Right hindlimb (tissue), 1 donor: ENCODE results near the gene SCLY.

Source experiments
- DNase-seq: peaks from one replicate; pipeline ENCODE4 v3.0.0-alpha.2; 2018

SCLY gene

GRCh38 chr2:238141541-238142318 lies 80.9 kb downstream of the SCLY start:
- no peak for DNase-seq

- DNase-seq: no peak
Measured at GRCh38 chr2:238142382-238143205, 81.8 kb downstream of the SCLY start.

- DNase-seq: peak; percentile 53
Measured at GRCh38 chr2:238143239-238143951, 82.6 kb downstream of the SCLY start.

- DNase-seq: no peak
Measured at GRCh38 chr2:238144262-238144661, 83.5 kb downstream of the SCLY start.

- DNase-seq: no peak
Measured at GRCh38 chr2:238145046-238145445, 84.2 kb downstream of the SCLY start.

- no peak for DNase-seq
Measured at GRCh38 chr2:238145851-238146250, 85.0 kb downstream of the SCLY start.

GRCh38 chr2:238146884-238147544 lies 86.2 kb downstream of the SCLY start:
- no peak for DNase-seq

- DNase-seq: no peak
Measured at GRCh38 chr2:238148981-238149380, 88.2 kb downstream of the SCLY start.
